Retinal pigment epithelial cell (primary cell): Measurements from ENCODE around the gene DENND2D.

Source experiments
- DNase-seq: peaks from one replicate; pipeline ENCODE4 v3.0.0-alpha.2; 2010; ENCODE audit warnings: low read depth
- H3K4me3 ChIP-seq: 2 replicates; pipeline ENCODE4 v1.5.1; 2011; ENCODE audit warnings: mild to moderate bottlenecking, low read length, control low read depth, moderate library complexity
- CTCF ChIP-seq: conservative IDR thresholded peaks from 2 replicates; pipeline ENCODE4 v1.5.1; 2011; ENCODE audit warnings: low read depth, low read length, control low read depth, inconsistent platforms

The DENND2D gene

GRCh38 chr1:111195002-111195684 is 5.3 kb downstream of the DENND2D start:
- H3K4me3 ChIP-seq: no peak overlapping the region
- no peak for TF ChIP-seq CTCF
- DNase-seq: no peak

GRCh38 chr1:111193712-111194480 is 6.5 kb downstream of the DENND2D start:
- no peak for TF ChIP-seq CTCF

GRCh38 chr1:111192658-111193519 is 7.6 kb downstream of the DENND2D start:
- DNase-seq: no peak
- no peak overlapping the region for H3K4me3 ChIP-seq
- no peak for TF ChIP-seq CTCF

More at GRCh38 chr1:111193712-111194480, 6.5 kb downstream of the DENND2D start:
- no peak for DNase-seq
- no peak overlapping the region for H3K4me3 ChIP-seq

- TF ChIP-seq CTCF: no peak
- no peak for DNase-seq
- no peak overlapping the region for H3K4me3 ChIP-seq
Measured at GRCh38 chr1:111192074-111192473, 8.4 kb downstream of the DENND2D start.

GRCh38 chr1:111191496-111191895 is 8.9 kb downstream of the DENND2D start:
- H3K4me3 ChIP-seq: no peak overlapping the region
- no peak for DNase-seq
- no peak for TF ChIP-seq CTCF

- no peak overlapping the region for H3K4me3 ChIP-seq
- TF ChIP-seq CTCF: no peak
- no peak for DNase-seq
Measured at GRCh38 chr1:111190931-111191451, 9.5 kb downstream of the DENND2D start.
